ENCODE data around the gene RYR3. TPM values are rescaled to one million over a fixed set of nuclear protein-coding genes. Genes with fewer than 3 reads are reported as not detected.
A peak's percentile ranks its signal among the peaks of the same experiment; 100 is the strongest.

RYR3 gene
- total RNA-seq, 1 donor from 2014 or later, result 4.8 TPM

GRCh38 chr15:33279613-33280205 is 31.1 kb upstream of the RYR3 start:
- Mint-ChIP-seq H3K4me1 (ENCODE audit: unreplicated experiment) (peaks cover 11% of the 10 kb centered on the region), H3K4me3 (ENCODE audit: unreplicated experiment) (no peak overlapping the region), H3K27me3 (ENCODE audit: unreplicated experiment) (no peaks in the 10 kb centered on the region), H3K27ac (ENCODE audit: unreplicated experiment) (peak overlapping the region; percentile 67), H3K9me3 (ENCODE audit: unreplicated experiment) (no peaks in the 10 kb centered on the region), H3K36me3 (ENCODE audit: low read depth, unreplicated experiment) (no peaks in the 10 kb centered on the region)
- TF ChIP-seq, protein P1, sequence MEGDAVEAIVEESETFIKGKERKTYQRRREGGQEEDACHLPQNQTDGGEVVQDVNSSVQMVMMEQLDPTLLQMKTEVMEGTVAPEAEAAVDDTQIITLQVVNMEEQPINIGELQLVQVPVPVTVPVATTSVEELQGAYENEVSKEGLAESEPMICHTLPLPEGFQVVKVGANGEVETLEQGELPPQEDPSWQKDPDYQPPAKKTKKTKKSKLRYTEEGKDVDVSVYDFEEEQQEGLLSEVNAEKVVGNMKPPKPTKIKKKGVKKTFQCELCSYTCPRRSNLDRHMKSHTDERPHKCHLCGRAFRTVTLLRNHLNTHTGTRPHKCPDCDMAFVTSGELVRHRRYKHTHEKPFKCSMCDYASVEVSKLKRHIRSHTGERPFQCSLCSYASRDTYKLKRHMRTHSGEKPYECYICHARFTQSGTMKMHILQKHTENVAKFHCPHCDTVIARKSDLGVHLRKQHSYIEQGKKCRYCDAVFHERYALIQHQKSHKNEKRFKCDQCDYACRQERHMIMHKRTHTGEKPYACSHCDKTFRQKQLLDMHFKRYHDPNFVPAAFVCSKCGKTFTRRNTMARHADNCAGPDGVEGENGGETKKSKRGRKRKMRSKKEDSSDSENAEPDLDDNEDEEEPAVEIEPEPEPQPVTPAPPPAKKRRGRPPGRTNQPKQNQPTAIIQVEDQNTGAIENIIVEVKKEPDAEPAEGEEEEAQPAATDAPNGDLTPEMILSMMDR (IDR thresholded peaks at IDR 0.05; ENCODE audit: unreplicated experiment), result no peak
- DNase-seq (ENCODE audit: low spot score), result no peak

DNA sequence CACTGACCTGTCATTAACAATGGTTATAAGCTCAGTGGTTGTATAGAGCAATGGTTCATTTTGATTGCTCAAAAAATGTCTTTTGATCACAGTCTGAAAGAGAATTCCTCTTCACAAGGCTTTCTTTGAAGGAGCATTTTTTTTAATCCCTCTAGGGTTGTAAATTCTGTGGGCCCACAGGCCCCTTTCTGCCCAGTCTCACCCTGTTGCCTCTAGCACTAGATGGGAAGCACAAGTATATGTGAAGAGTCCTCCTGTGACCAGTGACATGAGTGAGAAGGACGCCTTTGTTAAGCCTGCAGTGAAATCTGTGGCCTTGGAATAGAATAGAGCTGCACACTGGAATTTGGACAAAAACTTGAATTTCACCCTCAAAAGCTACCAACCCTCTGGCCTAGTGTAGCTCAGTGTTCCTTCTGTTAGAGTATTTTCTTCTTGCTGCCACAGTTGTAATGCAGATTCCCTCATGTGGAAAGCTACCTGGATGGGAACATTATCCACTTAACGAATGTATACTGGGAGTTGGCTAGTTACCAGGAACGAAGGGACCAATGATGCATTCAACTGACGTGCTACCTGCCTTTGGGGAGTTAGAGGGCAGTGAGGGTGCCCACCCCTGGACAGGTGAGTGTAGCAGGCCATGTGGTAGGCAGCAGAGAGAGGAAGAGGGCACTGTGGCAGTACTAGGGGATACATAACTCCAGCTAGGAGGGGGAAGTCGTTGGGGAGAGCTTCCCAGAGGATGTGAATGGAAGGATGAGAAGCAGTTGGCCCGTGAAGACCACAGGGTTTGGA is 28.3 kb upstream of the RYR3 start:
- Mint-ChIP-seq H3K4me3 (ENCODE audit: unreplicated experiment) (no peak overlapping the region), H3K4me1 (ENCODE audit: unreplicated experiment) (peaks cover 11% of the 10 kb centered on the region), H3K27me3 (ENCODE audit: unreplicated experiment) (peaks cover 2% of the 10 kb centered on the region), H3K27ac (ENCODE audit: unreplicated experiment) (no peak overlapping the region), H3K36me3 (ENCODE audit: low read depth, unreplicated experiment) (no peaks in the 10 kb centered on the region), H3K9me3 (ENCODE audit: unreplicated experiment) (no peaks in the 10 kb centered on the region)
- no peak for DNase-seq (ENCODE audit: low spot score)
- TF ChIP-seq, protein P1 (IDR thresholded peaks at IDR 0.05; ENCODE audit: unreplicated experiment), result no peak

DNA sequence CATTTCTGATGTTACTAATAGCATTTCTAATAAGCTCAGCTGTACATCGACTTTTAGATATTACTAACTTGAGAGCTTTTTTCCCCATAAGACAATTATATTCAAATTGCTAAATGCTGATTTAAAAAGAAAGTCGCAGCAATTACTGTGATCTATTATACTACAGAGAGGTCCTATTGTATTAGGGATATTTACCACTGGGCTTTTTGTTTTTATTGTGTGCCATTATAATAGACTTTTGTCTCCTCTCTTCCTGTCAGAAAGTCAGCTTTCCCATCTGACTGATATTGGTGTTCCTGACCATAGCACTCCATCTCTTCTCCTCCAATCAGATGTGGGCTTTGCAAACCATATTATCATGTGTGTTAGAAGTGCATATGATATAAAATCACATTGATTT is 27.2 kb upstream of the RYR3 start:
- H3K36me3 Mint-ChIP-seq (ENCODE audit: low read depth, unreplicated experiment), result no peaks in the 10 kb centered on the region
- H3K27me3 Mint-ChIP-seq (ENCODE audit: unreplicated experiment), result peaks cover 4% of the 10 kb centered on the region
- H3K27ac Mint-ChIP-seq (ENCODE audit: unreplicated experiment), result no peak overlapping the region
- H3K4me1 Mint-ChIP-seq (ENCODE audit: unreplicated experiment), result peaks cover 11% of the 10 kb centered on the region
- H3K4me3 Mint-ChIP-seq (ENCODE audit: unreplicated experiment), result no peak overlapping the region
- no peaks in the 10 kb centered on the region for H3K9me3 Mint-ChIP-seq (ENCODE audit: unreplicated experiment)
- DNase-seq (ENCODE audit: low spot score), result no peak
- TF ChIP-seq, protein P1 (IDR thresholded peaks at IDR 0.05; ENCODE audit: unreplicated experiment), result no peak

GRCh38 chr15:33284336-33284735 is 26.4 kb upstream of the RYR3 start:
- TF ChIP-seq, protein P1 (IDR thresholded peaks at IDR 0.05; ENCODE audit: unreplicated experiment), result no peak
- peaks cover 7% of the 10 kb centered on the region for H3K4me1 Mint-ChIP-seq (ENCODE audit: unreplicated experiment)
- H3K36me3 Mint-ChIP-seq (ENCODE audit: low read depth, unreplicated experiment), result no peaks in the 10 kb centered on the region
- no peak for DNase-seq (ENCODE audit: low spot score)
- H3K9me3 Mint-ChIP-seq (ENCODE audit: unreplicated experiment), result no peaks in the 10 kb centered on the region
- no peak overlapping the region for H3K4me3 Mint-ChIP-seq (ENCODE audit: unreplicated experiment)
- H3K27ac Mint-ChIP-seq (ENCODE audit: unreplicated experiment), result no peak overlapping the region
- H3K27me3 Mint-ChIP-seq (ENCODE audit: unreplicated experiment), result peaks cover 4% of the 10 kb centered on the region

DNA sequence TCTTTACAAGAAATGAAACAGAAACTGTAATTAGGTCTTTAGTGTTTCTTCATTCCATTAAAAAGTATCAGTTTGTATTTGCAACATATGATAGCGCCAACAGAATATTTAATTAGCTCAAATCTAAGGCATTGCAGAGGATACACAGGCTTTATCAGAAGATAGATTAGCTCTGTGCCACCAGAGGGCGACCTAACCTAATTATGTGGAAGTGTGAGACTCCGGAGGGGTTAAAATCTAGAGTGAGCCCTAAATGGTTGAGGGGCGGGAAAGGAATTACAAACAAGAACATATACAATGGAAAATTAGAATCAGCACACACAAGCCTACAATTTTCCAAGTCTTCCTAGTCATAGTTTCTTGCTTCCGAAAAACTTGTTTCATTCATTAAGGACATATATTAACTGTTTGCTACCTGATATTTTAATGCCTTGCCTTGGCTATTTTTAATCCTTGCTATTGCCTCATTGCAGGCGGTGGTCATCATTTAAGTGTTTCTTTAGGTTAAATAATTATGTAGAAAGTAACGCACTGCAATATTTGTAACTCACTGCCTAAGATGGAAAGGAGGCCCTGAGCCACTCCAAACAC is 18.0 kb upstream of the RYR3 start:
- no peak overlapping the region for H3K27ac Mint-ChIP-seq (ENCODE audit: unreplicated experiment)
- peaks cover 6% of the 10 kb centered on the region for H3K4me1 Mint-ChIP-seq (ENCODE audit: unreplicated experiment)
- H3K9me3 Mint-ChIP-seq (ENCODE audit: unreplicated experiment), result no peaks in the 10 kb centered on the region
- TF ChIP-seq, protein P1 (IDR thresholded peaks at IDR 0.05; ENCODE audit: unreplicated experiment), result peak; percentile 59
- H3K27me3 Mint-ChIP-seq (ENCODE audit: unreplicated experiment), result no peaks in the 10 kb centered on the region
- peak; percentile 72 for DNase-seq (ENCODE audit: low spot score)
- H3K4me3 Mint-ChIP-seq (ENCODE audit: unreplicated experiment), result no peak overlapping the region
- no peaks in the 10 kb centered on the region for H3K36me3 Mint-ChIP-seq (ENCODE audit: low read depth, unreplicated experiment)

Measured in endothelial cell (in vitro differentiated cells).